Skeletal muscle cell (primary cell): ENCODE measurements around the gene TMED5.
"Not testable (repeated sequence)": the region's sequence is repeated elsewhere in the genome, so short reads cannot be mapped to it uniquely, and the experiment has no call there.

Experiments
- DNase-seq: peaks from one replicate; pipeline ENCODE4 v3.0.0-alpha.2; 2010; ENCODE audit warnings: low read depth
- H3K4me3 ChIP-seq: 2 replicates; pipeline ENCODE4 v1.5.1; 2011; ENCODE audit warnings: low read depth, mild to moderate bottlenecking, control low read depth, low read length, moderate library complexity

Gene TMED5

DNA sequence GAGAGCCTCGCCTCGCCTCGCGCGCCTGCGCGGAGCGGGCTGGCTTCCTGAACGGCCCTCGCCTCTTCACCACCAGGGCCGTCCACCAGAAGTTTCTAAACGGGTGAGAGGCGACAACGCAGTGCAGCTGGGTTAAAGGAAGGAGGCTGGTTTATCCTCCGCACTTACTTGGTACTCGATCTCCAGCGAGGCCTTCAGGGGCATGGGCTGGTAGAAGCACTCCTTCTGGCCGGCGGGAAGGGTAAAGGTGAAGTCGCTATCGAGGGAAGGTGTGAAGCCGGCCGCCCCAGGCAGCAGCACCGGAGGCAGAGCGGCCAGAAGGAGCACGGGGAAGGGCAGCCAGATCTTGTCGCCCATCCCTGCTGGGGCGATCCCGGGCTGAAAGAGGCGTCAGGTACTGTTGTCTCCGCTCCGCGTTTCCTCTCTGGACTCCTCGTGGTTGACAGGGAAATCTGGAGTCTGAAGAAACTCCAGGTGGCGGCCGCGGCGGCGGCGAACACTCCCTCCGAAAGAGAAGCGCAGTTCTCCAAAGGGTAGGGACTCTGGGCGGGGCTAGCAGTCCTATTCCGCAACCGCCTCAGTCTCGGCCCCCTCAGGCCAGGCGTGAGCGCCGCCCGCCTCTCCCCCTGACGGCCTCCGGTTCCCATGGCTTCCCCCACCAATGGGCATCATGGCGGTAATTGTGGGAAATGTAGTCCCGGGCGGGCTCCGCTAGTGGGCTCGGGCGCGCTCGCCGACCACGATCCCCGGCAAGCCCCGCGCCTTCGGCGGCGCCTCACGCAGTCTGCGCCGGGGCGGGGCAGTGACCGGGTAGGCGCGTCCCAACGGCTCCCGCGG lies at the start of gene TMED5:
Gene TMED5, minus strand, starts transcription at position 528 of the 837 bp plus-strand sequence. Its CDS starts 171 bp downstream, at position 357.
- H3K4me3 ChIP-seq, result peak within 1 kb of the TSS; percentile 86
- peak; percentile 95 for DNase-seq

DNA sequence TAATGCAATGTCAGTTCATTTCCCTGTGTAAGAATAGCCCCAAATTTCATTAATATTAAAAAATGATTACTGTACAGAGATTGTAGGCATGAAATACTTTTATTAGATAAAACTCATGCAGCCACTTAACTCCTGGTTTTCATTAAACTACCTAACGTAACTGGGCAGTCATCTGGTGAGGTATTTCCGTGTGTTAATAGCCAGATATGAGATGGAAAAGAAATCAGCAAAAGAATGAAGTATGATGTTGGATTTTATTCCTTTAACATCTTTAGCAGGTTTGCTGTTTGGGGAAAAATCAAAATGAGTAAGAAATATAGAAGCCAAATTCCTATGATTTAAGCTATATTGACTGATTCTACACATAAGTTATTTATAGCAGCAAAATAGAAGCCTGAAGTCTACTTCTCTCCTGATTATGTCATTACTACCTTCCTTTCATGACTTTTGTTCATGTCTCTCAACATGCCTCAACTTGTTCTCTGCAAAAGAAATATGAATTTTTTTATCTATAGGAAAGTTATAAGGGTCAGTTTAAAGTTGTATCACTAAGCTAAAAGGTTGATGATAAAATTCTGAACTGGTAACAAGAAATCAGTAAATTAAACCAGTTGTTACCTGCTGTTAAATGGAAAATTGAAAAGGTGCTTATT lies 42.9 kb upstream of the TMED5 start:
- no peak overlapping the region for H3K4me3 ChIP-seq
- DNase-seq, result no peak

DNA sequence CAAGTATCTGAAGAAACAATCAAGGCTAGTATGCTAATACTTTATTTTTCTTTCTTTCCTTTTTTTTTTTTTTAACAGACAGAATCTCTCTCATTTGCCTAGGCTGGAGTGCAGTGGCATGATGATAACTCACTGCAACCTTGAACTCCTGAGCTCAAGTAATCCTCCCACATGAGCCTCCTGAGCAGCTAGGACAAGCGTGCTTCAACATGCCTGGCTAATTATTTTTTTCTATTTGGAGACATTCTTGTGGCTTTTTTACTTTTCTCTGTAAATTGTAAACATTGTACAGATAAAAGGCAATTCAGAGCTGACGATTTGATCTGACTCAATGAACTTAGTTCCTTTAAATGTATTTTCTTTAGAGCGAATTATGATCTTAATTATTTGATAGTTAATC lies 41.7 kb upstream of the TMED5 start:
- no peak for DNase-seq
- H3K4me3 ChIP-seq, result no peak overlapping the region

DNA sequence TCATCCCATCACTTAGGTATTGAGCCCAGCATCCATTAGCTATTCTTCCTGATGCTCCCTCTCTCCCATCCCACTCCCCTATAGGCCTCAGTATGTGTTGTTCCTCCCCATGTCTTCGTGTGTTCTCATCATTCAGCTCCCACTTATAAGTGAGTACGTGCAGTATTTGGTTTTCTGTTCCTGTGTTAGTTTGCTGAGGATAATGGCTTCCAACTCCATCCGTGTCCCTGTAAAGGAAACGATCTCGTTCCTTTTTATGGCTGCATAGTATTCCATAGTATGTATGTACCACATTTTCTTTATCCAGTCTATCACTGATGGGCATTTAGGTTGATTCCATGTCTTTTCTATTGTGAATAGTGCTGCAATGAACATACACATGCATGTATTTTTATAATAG lies 40.5 kb upstream of the TMED5 start:
- DNase-seq, H3K4me3 ChIP-seq: not testable (repeated sequence)

DNA sequence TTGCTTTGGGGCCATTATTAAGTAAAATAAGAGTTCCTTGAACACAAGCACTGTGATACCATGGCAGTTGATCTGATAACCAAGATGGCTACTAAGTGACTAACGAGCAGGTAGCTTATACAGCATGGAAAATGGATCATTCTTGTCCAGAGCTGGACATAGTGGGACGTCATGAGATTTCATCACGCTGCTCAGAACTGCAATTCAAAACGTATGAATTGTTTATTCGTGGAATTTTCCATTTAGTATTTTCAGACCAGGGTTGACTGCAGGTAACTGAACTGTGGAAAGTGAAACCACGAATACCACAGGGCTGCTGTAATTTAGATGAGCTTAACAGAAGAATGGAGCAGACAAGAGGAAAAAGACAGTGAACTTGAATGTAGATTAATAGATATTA lies 39.2 kb upstream of the TMED5 start:
- no peak overlapping the region for H3K4me3 ChIP-seq
- DNase-seq, result no peak

DNA sequence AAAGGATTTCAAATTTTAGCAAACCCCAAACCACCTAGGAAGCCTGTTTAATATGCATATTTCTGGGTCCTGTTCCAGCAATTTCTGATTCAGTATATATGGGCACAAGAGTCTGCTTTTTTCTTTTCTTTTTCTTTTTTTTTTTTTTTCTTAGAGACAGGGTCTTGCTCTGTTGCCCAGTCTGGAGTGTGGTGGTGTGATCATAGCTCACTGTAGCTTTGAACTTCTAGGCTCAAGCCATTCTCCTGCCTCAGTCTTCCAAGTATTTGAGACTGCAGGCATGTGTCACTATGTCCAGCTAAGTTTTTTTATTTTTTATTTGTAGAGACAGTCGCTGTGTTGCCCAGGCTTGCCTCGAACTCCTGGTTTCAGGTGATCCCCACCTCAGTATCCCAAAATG lies 35.1 kb upstream of the TMED5 start:
- no peak overlapping the region for H3K4me3 ChIP-seq
- DNase-seq, result no peak

DNA sequence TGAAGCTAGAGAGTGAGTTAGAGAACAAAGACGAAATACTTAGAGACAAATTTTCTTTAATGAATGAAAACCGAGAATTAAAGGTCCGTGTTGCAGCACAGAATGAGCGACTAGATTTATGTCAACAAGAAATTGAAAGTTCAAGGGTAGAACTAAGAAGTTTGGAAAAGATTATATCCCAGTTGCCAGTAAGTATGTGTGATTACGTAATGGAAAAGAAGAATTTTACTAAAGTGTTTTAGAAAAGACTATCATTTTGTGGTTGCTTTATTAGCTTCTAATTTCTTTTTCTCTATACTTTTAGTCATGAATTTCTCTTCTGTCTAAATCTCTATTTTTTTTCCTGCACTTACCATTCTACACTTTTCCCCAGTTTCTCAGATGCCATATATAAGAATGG lies 27.0 kb upstream of the TMED5 start:
- H3K4me3 ChIP-seq, result no peak overlapping the region
- no peak for DNase-seq

DNA sequence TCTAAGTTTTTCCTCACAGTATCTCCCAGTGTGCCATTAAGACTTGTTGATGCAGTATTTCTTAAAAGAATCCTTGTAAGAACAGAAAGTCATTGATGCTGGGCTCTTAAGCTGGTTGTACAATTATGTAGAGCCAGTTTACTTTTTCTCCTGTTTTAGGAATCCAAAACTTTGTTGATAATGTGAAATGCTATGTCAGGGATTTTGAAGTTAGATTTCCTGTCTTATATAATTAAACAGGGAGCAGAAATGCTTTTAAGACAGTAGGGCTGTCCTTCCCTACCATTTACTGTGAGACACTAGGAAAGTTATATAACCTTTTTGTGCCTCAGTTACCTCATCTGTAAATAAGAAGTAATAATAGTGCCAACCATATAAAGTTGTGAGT lies 26.3 kb upstream of the TMED5 start:
- DNase-seq, result no peak
- no peak overlapping the region for H3K4me3 ChIP-seq

DNA sequence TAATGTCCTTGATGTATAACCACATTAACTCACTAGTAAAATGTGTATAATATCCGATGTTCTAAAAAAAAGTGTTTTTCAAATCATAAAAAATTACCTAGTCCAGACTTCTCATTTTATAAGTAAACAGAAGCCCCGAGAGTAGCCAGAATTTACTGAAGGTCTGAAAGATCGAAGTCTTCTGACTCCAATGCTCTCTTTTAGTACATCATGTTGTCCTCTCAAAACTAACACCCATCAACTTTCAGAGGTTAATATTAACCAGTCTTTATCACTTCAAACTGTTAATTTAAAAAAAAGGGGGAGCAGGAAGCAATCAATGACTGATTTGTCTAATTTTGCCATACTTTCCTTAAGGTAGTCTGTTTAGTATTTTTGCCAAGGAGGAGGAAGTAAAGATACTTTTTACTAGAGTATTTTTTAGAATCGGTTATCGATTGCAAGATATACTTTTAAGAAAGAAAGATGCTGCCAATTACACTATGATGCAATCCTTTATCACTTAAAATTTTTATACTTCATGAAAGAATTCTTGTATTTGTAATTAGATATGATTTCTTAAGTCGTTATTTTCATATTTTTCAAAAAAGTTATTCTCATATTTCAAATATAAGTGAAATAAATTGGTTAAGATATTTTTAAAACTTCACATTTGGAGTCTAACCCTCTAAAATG lies 25.8 kb upstream of the TMED5 start:
- DNase-seq, result no peak
- H3K4me3 ChIP-seq, result no peak overlapping the region

DNA sequence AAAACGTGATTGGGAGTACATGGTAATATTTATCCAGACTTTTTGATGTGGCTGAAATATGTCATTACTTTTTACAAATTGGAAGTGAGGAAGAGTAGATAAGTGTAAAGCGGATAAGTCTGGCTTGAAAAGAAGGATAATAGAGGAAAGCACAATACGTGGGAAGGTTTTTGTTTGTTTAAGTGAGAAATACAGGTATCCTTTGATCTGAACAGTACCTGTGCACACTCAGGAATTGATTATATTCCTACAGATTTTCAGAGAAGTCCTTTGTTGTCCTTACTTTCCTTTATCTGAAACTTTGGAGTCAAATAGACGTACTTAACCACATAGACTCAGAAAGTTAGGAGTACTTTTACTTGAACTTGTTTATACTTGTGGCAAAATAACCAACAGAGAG lies 20.5 kb upstream of the TMED5 start:
- no peak overlapping the region for H3K4me3 ChIP-seq
- no peak for DNase-seq

DNA sequence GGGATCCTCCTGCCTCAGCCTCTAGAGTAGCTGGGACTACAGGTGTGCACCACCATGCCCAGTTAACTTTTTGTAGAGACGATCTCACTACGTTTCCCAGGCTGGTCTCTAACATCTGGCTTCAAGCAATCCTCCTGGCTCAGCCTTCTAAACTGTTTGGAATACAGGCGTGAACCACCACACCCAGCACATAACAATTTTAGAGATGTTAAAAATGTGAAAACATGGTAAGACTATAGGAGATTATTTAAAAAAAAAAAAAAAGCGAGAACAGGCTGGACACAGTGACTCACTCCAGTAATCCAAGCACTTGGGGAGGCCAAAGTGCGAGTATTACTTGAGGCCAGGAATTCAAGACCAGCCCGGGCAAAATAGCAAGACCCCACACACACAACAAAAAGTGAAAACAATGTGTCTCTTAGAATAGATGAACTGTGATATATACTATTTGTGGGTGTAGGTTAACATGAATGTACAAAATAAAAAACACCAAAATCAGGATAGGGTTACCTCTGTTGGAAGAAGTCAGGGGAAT lies 19.9 kb upstream of the TMED5 start:
- no peak overlapping the region for H3K4me3 ChIP-seq
- no peak for DNase-seq

DNA sequence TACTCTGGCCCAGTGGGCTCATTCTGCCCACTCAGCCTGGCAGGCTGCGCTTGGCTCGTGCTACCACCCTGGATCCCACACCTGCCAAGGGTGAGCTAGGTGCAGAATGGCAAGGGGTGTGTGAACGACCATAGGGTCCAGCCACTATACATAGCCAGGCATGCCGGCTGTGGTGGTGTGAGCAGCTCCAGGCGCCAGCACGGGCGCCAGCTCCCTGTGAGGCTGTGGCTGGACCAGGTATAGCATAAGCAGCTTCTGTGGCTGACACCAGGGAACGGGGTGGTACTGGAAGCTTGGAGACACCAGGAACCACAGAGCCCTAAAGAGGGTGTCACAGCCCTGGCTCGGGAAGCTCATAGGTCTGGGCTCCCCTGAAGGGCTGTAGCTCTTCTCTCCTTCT lies 18.9 kb upstream of the TMED5 start:
- no peak overlapping the region for H3K4me3 ChIP-seq
- no peak for DNase-seq

DNA sequence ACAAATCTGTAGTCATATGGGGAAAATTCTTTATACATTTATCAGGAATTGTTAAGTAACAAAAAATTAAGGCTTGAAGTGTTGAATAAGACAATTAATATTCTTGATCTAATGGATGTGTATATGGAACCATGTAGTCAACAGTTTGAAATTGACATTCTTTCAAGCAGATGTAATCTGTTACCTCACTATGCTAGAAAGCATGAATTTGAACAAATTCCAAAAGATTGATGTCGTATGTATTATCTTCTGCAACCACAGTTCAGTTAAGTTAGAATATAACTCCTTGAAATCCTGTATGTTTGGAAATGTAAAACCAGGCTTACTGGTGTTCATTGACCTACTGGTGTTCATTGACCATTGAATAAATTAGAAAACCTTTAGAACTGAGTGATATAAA lies 16.4 kb upstream of the TMED5 start:
- no peak overlapping the region for H3K4me3 ChIP-seq
- no peak for DNase-seq

DNA sequence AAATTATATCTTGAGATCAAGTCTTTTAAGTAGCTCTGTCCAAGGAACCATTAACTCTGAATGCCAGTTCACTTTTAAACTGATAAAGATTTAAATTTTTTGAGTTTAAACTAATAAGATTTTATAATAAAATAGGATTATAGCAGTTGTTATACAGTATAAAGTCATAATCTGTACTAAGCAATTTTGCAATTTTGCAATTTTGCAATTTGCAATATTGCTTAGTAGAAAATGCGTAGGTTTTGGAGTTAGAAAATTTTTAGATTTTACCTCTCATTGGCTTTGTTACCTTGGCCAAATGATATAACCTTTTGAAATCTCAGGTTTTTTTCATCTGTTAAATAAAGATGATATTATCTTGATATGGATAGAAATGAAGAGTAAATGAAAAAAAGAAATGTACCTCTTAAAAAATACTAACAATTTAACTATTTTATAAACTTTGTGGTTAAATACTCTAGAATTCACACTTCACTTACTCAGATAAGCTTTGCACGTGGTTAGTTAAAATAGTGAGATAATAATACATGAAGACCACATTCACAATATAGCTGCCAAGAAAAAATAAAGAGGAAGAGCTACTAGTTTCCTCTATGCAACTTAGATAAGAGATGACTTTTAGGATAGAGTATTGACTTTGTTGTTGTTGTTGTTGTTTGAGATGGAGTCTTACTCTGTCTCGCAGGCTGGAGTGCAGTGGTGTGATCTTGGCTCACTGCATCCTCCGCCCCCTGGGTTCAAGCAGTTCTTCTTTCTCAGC lies 14.2 kb upstream of the TMED5 start:
- no peak overlapping the region for H3K4me3 ChIP-seq
- DNase-seq, result no peak

DNA sequence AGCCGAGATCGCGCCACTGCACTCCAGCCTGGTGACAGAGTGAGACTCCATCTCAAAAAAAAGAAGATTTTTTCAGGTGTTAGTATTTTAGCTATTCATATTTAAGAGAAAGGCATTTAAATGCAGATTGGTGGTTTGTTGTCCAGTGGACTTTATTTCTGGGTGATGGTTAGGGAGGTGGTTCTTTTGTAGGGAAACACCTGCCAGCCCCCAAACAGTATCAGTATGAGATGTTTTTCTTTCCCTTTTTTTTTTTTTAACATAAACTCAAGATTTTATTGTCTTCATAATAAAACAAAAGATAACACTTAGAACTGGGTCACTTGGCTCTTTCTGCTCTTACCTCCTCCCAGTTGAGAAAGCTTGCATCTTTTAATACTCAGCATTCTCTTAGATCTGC lies 10.2 kb upstream of the TMED5 start:
- DNase-seq, result no peak
- no peak overlapping the region for H3K4me3 ChIP-seq

DNA sequence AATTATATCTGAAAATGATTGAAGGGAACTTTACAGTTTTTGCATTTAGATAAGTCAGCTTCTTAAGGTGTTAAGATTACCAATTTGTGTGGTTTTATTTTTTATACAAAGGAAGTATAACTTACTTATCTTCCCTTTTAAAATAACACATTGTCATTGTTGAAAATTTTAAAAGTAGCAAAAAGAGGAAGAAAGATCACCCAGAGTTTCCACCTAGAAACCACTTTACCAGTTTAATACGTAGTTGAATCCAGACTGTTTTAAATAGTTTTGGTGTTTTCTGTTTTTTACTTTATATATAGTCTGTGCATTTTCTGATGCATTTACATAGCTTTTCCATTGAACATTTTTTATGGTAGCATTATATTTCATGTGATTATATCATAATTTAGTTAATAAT lies 6.5 kb upstream of the TMED5 start:
- H3K4me3 ChIP-seq, result no peak overlapping the region

DNA sequence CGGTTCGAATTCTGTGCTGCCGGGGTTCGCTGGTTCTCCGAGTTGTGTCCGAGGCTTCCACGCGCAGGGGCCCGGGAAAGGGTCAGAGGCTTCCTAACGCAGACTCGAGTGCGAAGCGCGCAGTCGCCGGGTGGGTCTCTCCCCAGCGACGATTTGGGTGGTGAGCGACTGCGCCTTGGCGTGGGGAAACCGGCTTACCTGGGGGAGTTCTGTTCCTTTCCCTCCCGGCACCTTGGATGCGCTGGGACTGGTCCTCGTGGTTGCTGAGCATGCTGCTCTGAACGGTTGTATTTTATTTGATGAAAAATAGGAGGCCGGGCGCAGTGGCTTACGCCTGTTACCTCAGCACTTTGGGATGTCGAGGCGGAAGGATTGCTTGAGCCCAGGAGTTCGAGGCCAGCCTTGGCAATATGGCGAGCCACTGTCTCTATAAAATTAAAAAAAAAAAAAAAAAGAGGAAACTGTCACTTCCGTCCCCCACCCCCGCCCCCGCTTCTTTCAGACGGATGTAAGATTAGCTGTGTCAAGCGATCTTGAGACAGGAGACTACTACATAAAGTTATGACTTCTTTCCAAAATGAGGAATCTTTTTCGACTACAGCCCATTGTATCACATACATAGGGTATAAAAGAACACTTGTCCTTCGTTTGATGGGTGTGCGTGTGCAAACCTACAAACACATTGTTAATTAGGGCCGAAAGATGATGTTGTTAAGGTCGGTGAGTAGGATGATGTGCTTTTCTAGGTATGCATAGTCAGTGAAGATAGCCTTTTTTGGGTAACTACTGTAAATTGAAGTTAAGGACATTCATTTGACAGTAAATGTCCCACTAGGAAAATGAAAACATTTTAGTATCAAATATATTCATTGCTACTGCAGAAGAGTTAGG lies 755 bp upstream of the TMED5 start, which contains the start of gene CCDC18:
Gene CCDC18, plus strand, starts transcription at position 2 of the 891 bp plus-strand sequence. CDS start 2,638 bp downstream, outside the sequence.
- peak within 1 kb of the TSS; percentile 86 for H3K4me3 ChIP-seq
- no peak for DNase-seq

More for the DNA sequence above, 6.5 kb upstream of the TMED5 start:
- no peak for DNase-seq

DNA sequence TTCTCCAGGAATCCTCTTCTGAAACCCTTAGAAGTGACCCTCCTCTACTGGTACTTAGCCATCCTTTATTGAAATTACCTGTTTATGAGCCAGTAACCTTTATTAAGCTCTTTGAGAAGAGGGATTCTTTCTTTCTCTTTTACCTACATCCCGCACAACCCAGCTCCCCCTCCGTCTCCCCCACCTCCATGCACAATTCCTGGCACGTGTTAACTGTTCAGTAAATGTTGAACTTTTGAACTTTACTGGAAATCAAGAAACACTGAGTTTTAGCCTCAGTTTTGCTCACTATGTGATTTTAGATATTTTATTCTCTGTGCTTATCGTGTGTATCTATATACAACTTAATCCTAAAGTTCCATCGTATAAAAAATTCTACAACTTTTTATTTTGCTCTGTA lies 1.8 kb downstream of the TMED5 start:
- DNase-seq, result no peak
- H3K4me3 ChIP-seq, result peak overlapping the region; percentile 86

DNA sequence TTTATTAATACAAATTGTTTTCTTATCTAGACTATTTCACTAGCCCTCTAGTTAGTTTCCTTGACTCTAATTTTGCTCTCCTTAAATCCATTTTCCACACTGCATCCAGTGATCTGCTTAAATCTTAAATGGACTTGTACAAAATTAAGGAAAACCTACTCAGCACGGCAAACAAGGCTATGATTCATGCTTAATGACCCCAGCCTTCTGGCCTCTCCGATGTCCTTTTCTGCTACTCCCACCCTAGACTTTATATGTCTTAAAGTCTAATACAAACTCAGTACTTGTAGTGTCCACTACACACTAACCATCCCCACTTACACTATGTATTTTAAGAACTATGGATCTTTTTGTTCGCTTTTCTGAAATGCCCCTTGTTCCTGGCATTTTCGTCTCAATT lies 2.2 kb downstream of the TMED5 start:
- H3K4me3 ChIP-seq, result peak overlapping the region; percentile 86
- DNase-seq, result no peak
